Cortex of kidney (tissue), 1 donor: ENCODE measurements around the gene TMC1.

Experiments used
- DNase-seq: peaks from one replicate; lab custom pipeline; 2025; lab: John Stamatoyannopoulos, UW

Gene TMC1

DNA sequence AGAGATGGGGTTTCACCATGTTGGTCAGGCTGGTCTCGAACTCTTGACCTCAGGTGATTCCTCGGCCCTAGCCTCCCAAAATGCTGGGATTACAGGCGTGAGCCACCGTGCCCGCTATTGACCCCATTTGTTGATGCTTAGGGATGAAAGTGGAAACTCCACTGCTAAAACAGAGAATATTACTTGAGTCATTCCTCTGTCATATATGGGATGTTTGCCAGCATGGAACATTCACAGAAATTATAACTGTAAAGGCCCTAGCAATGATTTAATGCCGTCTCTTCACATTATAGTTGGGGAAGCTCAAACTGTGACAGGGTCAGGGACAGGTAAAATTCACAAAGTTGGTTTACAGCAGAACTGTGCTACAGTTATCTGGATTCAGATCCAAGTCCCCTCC lies 94.5 kb downstream of the TMC1 start:
- no peak for DNase-seq

DNA sequence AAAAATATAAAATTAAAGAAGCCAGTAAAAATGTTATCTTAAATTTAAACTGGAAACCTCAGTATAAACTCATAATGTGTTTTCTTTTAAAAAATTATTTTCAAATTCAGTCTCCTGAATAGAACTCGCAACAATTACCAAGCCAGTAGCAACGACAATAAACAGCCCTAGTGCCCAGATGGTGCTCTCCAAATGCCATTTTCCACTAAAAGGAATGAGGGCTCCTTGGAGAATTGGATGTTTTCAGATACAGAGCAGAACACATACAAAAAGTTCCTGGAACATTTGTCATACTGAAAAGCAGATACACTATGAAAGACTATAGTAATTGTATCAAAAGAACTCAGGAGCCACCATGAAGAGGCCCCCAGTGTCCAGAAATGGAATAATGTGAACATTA lies 97.4 kb downstream of the TMC1 start:
- DNase-seq = no peak

DNA sequence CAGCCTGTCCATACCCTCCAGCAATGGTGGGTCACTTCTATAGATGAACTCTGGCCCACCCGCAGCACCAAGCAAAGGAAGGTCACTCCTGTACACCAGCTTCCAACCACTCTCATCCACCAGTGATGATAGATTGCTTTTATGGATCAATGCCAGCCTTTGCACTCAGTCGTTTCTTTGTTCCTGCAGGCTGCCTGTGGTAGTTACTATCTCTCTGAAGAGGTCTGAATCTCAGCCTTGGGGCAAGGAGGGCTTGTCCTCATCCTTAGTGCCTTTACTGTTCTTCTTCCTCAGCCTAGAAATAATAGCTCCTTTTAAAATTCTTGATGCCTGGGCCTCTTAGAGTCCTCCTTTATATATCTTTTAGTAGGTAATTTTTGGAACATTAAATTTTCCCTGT lies 100.8 kb downstream of the TMC1 start:
- no peak for DNase-seq

DNA sequence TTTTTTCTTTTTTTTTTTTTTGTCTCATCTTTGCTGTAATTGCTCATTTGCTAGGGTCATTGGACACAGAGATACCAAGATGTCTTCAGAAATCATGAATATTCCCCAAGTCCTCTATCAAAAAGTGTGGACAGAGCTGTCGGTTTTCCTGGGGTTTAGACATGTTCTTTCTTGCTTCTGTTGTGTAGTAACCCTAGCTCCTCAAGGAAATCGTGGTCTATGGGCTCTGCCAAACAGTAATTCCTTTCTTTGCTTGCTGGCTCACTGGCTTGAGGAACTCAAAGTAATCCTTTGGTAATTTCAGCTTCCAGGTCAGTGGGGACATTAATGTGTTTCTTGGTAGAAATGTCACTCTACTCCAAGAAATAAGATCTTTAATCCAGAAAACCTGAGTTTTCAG lies 101.7 kb downstream of the TMC1 start:
- no peak for DNase-seq

DNA sequence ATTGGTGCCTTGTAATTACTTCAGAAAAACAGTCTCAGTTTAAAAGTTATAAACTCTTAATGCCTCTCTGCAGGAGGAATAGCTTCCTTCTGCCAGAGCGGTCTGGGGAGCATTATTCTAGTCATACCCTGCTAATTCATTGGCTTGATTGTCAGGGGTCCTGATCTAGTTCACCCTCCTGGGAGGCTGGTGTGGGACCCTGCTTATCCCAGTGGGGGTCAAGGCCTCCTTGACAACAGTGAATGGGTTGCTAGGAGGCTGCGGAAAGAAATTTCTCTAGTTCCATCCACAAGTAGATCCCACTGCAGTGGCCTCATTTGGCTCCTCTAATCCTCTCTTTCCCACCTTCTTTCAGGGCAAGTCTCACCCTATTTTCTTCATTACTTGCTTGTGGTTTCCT lies 105.7 kb downstream of the TMC1 start:
- no peak for DNase-seq

DNA sequence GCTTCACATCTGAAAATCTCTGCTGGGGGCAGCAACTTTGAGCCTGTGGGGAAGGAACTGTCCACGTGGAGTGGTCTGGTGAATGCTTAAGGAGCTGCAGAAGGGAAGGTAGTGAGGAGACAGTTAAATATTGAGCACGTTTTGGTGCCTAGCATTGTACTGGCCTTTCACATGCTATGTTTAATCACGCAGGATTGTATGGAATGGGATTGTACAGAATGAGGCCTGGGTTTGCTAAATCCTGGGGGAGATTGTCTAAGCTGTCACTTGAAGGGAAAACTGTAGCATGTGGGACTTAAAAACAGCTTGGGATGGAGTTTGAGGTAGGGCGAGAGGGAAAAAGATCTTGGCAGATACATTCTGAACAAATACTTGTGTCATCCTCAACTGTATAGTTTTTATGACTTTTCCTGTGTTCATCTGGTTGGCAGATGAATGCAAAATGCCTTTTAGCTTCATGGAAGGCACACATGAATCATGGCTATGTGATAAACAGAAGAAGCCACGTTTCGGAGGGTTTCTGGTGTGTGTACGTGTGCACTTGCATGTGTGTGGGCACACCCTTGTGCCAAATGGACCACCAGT lies 106.6 kb downstream of the TMC1 start:
- no peak for DNase-seq

DNA sequence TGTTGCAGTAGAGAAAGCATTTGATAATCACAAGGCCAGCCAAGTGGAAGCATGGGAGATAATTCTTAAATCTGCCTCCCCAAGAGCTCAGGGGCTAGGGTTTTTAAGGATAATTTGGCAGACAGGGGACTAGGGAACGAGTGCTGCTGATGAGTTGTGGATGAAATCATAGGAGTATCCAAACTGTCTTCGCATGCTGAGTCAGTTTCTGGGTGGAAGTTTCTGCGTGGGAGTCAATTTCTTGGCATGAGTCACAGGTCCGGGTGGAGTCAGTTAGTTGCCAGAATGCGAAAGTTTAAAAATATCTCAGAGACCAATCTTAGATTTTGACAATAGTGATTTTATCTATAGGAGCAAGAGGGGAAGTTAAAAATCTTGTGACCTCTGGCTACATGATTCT lies 112.6 kb downstream of the TMC1 start:
- DNase-seq = no peak

DNA sequence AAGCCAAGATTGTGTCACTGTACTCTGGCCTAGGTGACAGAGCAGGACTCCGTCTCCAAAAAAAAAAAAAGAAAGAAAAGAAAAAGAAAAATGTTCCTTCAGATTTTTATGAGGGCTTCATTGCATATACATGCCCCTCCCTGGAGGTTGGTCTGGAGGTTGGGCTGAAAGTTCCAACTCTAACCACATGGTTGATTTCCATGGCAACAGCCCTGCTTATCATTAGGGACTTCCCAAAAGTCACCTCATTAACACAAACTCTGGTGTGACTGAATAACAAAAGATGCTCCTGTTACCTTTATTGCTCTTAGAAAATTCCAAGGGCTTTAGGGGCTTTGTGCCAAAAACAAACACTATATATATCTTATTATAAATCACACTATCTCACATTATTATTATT lies 113.8 kb downstream of the TMC1 start:
- DNase-seq = no peak

DNA sequence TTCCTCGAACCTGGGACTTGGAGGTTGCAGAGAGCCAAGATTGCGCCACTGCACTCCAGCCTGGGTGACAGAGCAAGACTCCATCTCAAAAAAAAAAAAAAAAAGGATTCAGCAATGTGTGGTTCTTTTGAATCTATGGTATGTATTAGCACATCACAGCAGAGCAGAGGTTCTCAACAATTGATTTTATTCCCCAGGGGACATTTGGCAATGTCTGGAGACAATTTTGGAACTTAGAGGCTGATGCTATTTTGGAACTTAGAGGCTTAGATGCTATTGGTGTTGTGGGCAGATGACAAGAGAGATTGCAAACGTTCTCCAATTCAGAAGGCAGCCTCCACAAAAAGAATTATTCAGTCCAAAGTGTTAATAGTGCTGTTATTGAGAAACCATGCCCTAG lies 115.2 kb downstream of the TMC1 start:
- DNase-seq = no peak

DNA sequence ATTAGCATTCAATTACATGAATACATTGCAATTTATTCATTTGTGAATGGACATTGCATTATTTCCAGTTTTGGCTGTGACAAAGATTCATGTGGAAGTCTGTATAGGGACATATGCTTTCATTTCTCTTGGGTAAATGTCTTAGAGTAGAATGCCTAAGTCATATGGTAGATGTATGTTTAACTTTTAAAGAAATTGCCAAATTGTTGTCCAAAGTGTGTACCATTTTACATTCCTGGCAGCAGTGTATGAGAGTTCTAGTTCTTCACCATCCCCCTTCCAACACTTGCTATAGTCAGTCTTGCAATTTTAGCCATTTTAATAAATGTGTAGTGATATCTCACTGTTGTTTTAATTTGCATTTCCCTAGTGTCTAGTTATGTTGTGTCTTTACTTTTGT lies 122.2 kb downstream of the TMC1 start:
- no peak for DNase-seq

DNA sequence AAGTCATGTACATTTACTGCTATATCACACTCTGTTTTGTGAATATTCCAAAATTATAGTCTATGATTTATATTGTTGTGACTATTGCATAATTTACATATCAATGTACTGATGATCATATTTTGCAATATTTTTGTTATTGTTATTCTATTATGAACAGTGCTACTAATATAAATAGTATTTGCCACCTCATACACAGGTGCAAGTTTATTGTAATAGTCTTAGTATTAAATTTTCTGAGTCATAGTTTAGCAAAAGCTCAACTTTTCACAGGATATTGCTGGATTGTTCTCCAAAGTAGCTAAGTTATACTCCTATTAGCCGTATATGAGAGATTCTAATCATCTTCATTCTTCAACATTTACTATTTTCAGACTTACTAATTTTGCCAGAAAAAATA lies 124.7 kb downstream of the TMC1 start:
- DNase-seq = no peak

DNA sequence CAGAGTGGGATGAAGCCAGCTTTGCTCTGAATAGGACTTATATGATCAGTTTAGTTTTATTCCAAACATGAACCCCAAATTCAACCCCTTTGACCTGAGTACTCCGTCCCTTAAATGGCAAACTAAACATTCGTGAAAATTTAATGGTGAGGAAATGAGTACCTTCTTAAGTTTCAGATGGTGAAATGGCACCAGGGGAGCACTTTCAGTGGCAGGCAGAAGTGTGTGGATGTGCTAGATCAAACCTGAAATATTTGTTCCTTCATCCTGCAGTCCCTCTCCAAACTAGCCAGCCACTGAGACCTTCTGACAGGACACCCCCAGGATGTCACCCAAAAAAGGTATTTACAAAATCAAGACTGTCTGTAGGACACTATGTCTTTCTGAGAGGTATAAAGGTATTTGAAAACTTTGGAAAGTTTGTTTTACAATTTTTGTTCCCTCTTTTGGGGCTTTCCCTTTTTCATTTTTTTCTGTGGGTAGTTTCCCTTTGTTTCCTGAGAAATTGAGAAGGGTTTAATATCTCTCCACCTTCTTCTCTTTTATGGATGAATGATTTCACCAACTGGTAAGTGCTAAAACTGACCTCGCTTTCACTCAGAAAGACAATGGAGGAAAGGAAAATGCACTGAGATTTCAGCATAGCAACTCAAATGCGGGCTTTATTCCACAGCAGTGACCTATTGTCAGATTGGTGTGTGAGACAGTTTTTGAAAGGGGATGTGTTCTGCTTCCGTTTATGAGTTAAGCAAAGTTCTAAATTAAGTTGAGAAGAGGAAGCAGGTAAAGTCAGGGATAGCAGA lies 127.1 kb downstream of the TMC1 start:
- no peak for DNase-seq

DNA sequence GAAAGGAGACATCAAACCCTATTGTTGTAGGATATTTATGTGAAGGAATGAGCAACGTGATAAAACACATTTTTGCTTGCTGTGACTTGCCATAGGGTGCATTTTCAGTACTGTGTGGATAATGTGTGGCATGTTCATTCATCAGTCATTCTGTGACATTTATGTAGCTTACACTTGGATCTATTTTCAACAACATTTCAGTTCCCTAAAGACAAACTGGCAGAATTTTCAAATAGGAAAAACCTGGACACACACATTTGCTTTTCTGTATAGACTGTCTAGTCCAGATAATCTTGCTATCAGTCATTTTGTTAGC lies 127.7 kb downstream of the TMC1 start:
- no peak for DNase-seq

DNA sequence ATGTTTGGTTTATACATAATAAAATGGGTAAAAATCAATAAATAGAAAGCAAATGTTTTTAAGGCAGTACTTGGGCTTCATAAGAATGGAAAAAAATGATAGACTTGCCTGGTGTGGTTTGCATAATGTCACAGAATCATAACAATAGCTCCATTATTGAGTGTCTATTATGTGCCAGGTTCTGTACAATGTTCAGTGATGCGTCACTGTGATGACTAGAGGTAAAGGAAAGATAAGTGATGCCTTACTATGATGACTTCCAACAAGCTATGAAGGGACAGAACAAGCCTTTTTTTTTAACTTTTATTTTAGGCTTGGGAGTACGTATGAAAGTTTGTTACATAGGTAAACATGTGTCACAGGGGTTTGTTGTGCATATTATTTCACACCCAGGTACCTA lies 128.8 kb downstream of the TMC1 start:
- no peak for DNase-seq

DNA sequence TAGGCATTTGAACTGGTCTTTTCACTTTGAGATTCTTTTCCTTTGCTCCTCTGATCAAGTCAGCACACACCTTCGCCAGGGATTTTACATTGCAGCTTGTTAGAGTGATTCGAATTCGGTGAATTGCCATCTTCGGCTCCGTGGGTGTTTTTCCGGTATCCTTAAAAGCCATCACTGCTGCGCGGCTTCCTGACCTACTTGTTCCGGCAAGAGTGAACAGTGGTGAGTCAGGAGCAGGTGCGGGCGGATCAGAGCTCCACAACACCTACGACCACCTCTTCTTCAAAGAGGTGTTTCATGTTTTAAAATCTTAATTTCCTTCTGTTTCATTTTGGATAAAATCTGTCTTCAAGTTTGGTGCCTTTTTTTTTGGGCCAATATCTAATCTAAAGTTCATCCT lies 134.6 kb downstream of the TMC1 start:
- DNase-seq = no peak

DNA sequence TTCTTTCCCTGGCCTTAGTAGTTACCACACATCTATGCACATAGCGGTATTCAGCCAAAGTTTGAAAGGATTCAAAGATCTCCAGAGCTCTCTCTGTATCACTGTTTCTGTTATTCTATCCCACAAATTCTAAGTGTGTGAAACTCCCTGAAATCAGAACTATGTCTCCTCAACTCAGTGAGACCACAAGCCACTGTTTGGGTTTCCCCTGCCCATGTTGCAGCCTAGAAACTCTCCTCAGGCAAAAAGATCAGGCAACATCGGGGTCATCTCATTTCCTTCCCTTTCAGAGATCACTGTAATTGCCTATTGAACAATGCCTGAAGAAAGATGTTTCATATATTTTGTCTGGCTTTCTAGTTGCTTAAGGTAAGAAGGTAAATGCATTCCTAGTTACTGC lies 135.6 kb downstream of the TMC1 start:
- DNase-seq = no peak

DNA sequence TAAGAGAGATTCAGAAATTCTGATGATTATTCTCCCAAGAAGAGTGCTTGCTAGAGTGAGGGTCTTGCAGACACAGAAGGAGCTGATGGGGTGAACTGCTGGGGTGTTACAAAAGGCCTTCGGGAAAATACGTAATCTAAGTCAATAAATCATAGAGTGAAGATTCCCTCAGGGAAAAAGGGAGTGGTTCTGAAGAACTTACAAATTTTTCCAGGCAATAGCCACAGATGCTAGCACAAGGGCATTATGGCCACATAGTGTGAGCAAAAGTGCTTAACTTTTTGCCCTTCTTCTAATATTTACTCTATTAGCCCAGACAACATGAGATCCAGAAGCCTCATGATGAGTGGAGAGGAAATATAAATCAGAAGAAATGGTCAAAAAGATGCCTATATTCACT lies 137.3 kb downstream of the TMC1 start:
- no peak for DNase-seq

DNA sequence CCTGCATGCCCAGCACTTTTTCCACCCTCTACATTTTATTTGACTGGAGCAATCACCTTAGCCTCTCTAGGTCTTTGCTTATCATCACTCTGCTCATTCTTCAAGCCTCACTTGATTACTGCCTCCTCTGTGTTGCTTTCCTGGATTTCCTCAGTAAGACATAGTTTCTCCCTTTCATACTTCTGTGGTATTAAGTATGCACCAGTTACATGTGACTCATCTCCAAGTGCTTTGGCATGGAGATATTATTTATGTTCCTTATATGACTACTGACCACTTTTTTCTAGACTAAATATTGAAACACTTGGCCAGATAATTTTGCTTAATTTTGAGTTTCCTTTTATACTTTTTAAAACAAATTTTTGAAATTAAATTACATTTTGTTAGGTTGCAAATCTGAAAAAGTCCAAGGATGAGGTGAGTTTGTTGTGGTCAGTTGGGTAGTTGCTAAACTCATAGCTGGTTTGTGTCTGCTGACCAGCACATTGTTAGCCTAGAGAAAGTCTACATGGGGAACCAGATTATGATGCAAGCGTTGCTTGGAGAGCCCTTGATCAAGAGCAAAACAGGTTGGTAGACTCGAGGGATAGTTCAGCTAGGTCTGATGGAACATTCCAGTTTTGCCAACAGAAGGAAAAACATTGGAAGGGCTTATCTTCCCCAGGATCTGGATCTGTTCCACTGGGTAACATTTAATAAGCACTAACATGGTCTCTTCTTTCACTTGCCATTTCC lies 140.2 kb downstream of the TMC1 start:
- no peak for DNase-seq

DNA sequence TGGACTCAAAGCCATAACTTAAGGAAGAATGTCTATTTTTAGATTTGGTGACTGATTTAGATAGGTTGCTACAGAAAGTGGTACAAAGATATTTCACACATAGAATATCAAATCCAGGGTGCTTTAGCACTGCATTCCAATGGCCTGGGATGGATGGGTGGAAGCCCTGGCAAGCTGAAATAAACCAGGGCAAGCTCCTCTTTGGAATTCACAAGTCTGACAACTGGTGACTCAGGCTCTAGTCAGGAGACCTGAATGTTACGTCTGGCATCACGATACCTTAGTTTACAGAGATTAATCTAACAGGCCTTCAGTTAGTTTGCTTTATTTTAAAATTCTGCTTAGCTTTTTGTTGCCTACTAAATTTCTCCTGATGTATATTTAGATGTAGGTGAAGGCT lies 144.0 kb downstream of the TMC1 start:
- DNase-seq = no peak

DNA sequence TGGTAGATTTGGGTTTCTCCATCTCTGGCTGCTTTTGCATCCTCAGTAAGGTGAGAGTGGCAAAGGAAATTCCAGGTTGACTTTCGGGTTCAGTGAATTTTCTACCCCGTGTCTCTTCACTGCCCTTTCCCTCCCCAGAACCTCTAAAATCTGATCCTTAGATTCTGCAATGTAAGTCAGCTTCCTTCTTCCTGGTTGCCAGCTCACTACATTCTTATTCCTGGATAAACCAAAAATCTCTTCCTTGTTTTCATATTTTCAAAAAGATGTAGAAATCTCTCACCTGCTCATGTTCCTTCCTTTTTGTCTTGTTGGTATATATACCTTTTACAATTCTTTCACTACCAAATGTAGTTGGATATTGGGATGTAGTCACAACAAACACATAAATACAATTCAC lies 145.8 kb downstream of the TMC1 start:
- DNase-seq = no peak

DNA sequence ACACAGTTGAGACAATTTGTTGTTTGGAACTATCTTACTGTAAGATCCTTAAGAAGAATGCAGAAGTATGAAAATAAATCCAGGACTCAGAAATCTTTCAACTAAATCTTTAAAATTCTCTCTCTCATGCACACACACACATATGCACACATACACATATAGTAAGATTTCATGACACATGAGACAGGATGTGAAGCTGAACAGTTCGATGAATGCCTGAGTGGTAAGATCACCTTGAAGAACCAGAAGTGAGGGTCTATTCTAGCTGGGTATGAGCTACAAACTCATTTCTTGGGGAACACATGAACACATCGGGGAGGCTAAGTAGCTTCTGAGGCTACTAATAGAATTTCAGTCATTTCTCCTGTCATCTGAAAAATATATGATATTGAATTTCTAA lies 153.6 kb downstream of the TMC1 start:
- no peak for DNase-seq

DNA sequence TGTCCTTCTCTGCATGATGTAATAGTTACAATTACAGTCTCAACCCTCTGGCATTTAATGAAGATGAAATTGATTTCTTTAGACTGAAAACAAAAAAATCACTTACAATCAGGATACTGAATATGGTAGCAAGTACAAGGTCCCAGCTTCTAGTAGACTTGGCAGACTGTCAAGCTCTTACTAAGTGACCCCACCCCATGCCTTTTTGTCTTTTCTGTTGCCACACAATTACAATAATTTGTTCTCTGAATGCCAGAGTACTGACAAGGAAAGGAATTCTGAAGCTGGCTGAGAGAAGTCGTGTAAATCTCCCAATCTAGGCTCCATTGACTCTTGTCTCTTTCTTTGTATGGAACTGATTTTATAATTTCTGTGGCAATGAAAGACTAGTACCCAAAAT lies 154.2 kb downstream of the TMC1 start:
- DNase-seq = no peak

DNA sequence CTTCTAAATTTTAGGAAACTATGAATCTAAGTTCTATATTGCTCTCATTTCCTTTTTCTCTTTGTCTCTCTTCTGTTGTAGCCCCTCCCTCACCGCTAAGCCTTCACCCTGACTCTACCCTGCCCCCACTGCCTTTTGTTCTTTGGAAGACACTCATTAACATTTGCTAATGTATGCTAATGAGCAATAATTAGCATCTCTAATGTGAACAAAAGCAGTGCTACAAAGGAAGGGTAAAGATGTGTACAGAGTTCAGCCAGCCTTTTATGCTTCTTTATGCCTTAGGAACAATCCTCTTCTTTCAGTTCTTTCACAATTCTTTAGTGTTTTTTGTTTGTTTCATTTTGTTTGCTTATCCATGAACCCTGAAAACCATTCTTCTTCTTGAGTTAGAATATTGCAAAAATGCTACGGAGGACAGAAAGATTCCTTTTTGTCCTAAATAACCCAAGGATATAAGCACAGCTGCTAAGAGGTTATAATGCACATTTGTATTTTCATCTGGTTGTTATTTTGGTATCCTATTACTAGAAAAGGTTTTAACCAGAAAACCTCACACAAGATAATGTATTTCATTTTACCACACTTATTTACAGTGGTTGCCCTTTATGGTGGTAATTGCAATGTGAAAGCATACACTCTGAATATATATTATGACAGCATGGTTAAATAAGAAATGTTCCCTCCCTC lies 159.3 kb downstream of the TMC1 start:
- DNase-seq = no peak
